H9 (cell line): ENCODE data around the gene CUBN. TPM values are rescaled to one million over a fixed set of nuclear protein-coding genes. Genes with fewer than 3 reads are reported as not detected.

Experiments used
- DNase-seq: peaks from one replicate; pipeline ENCODE4 v3.0.0-alpha.2; 2017
- H2AFZ ChIP-seq: one replicate; pipeline ENCODE4 v1.6.1; 2013; ENCODE audit warnings: mild to moderate bottlenecking, low read length, control low read depth, moderate library complexity
- H2AK5ac ChIP-seq: 2 replicates; pipeline ENCODE4 v1.6.1; 2013; ENCODE audit warnings: low read length, control low read depth, mixed read lengths; ENCODE audit not compliant: insufficient read length
- H2BK120ac ChIP-seq: one replicate; pipeline ENCODE4 v1.6.1; 2013; ENCODE audit warnings: low read depth, mild to moderate bottlenecking, low read length, control low read depth, inconsistent platforms; ENCODE audit not compliant: poor library complexity, severe bottlenecking
- H2BK12ac ChIP-seq: 2 replicates; pipeline ENCODE4 v1.6.1; 2013; ENCODE audit warnings: low read length, control low read depth, mixed read lengths, low read depth; ENCODE audit not compliant: insufficient read length
- H2BK15ac ChIP-seq: 2 replicates; pipeline ENCODE4 v1.6.1; 2013; ENCODE audit warnings: low read depth, low read length, control low read depth
- H2BK20ac ChIP-seq: one replicate; pipeline ENCODE4 v1.6.1; 2013; ENCODE audit warnings: low read depth, mild to moderate bottlenecking, low read length, control low read depth, inconsistent platforms; ENCODE audit not compliant: poor library complexity, severe bottlenecking
- H2BK5ac ChIP-seq: 2 replicates; pipeline ENCODE4 v1.6.1; 2013; ENCODE audit warnings: low read length, control low read depth, mixed read lengths; ENCODE audit not compliant: insufficient read length
- H3K14ac ChIP-seq: 2 replicates; pipeline ENCODE4 v1.6.1; 2013; ENCODE audit warnings: low read length, control low read depth; ENCODE audit not compliant: insufficient read depth
- H3K18ac ChIP-seq: 2 replicates; pipeline ENCODE4 v1.6.1; 2013; ENCODE audit warnings: low read depth, mild to moderate bottlenecking, mixed read lengths, low read length, control low read depth; ENCODE audit not compliant: insufficient read length
- H3K23ac ChIP-seq: 2 replicates; pipeline ENCODE4 v1.6.1; 2013; ENCODE audit warnings: low read length, control low read depth, mixed read lengths, low read depth; ENCODE audit not compliant: insufficient read length
- H3K23me2 ChIP-seq: 2 replicates; pipeline ENCODE4 v1.6.1; 2013; ENCODE audit warnings: low read depth, mild to moderate bottlenecking, mixed read lengths, low read length, control low read depth; ENCODE audit not compliant: insufficient read length, poor library complexity, severe bottlenecking
- H3K27ac ChIP-seq: 2 replicates; pipeline ENCODE4 v1.5.1; 2013; ENCODE audit warnings: low read length, control low read depth, mixed read lengths, low read depth; ENCODE audit not compliant: insufficient read length
- H3K27me3 ChIP-seq: 2 replicates; pipeline ENCODE4 v1.6.1; 2013; ENCODE audit warnings: low read length, control low read depth, inconsistent platforms; ENCODE audit not compliant: insufficient read depth
- H3K4ac ChIP-seq: 2 replicates; pipeline ENCODE4 v1.6.1; 2013; ENCODE audit warnings: low read depth, mild to moderate bottlenecking, control low read depth, inconsistent platforms, low read length, moderate library complexity
- H3K4me1 ChIP-seq: 2 replicates; pipeline ENCODE4 v1.6.1; 2013; ENCODE audit warnings: low read length, control low read depth, inconsistent platforms; ENCODE audit not compliant: insufficient read depth
- H3K4me2 ChIP-seq: 2 replicates; pipeline ENCODE4 v1.6.1; 2013; ENCODE audit warnings: low read length, control low read depth, mixed read lengths; ENCODE audit not compliant: insufficient read length, insufficient read depth
- H3K56ac ChIP-seq: 2 replicates; pipeline ENCODE4 v1.6.1; 2013; ENCODE audit warnings: low read depth, mild to moderate bottlenecking, mixed read lengths, low read length, control low read depth; ENCODE audit not compliant: insufficient read length
- H3K79me1 ChIP-seq: 2 replicates; pipeline ENCODE4 v1.6.1; 2013; ENCODE audit warnings: low read depth, mild to moderate bottlenecking, moderate library complexity, low read length, control low read depth, inconsistent platforms; ENCODE audit not compliant: insufficient read depth, poor library complexity, severe bottlenecking
- H3K79me2 ChIP-seq: 2 replicates; pipeline ENCODE4 v1.6.1; 2013; ENCODE audit warnings: low read length, control low read depth, inconsistent platforms; ENCODE audit not compliant: insufficient read depth
- H3K9ac ChIP-seq: 2 replicates; pipeline ENCODE4 v1.6.1; 2013; ENCODE audit warnings: low read length, control low read depth, mixed read lengths; ENCODE audit not compliant: insufficient read length; ENCODE audit errors: extremely low read depth
- H3K9me3 ChIP-seq: one replicate; pipeline ENCODE4 v1.6.1; 2013; ENCODE audit warnings: low read depth, low read length, inconsistent platforms; ENCODE audit not compliant: control insufficient read depth
- H3T11ph ChIP-seq: one replicate; pipeline ENCODE4 v1.6.1; 2013; ENCODE audit warnings: mild to moderate bottlenecking, low read length, control low read depth, inconsistent platforms
- H4K20me1 ChIP-seq: one replicate; pipeline ENCODE4 v1.6.1; 2013; ENCODE audit not compliant: control insufficient read depth, insufficient read length, insufficient read depth
- H4K5ac ChIP-seq: 2 replicates; pipeline ENCODE4 v1.6.1; 2013; ENCODE audit warnings: low read depth, mild to moderate bottlenecking, mixed read lengths, low read length, control low read depth; ENCODE audit not compliant: insufficient read length
- H4K8ac ChIP-seq: replicated peaks from 2 replicates; pipeline ENCODE4 v1.6.1; 2013; ENCODE audit warnings: low read length, control low read depth, mixed read lengths, low read depth; ENCODE audit not compliant: insufficient read length
- H4K91ac ChIP-seq: 2 replicates; pipeline ENCODE4 v1.6.1; 2013; ENCODE audit warnings: low read depth, mild to moderate bottlenecking, moderate library complexity, mixed read lengths, low read length, control low read depth; ENCODE audit not compliant: insufficient read length
- H3K27ac Mint-ChIP-seq, 3 experiments: 2 replicates in 2 of 3; 3 replicates in 1 of 3; pipeline ENCODE4 v1.8.0; 2020 to 2021; ENCODE audit warnings: mixed read lengths in 3 of 3, mild to moderate bottlenecking in 1 of 3, moderate library complexity in 1 of 3
- H3K27me3 Mint-ChIP-seq: 2 replicates; pipeline ENCODE4 v1.8.0; 2021; ENCODE audit warnings: low read depth, mild to moderate bottlenecking, moderate library complexity, mixed read lengths
- H3K36me3 Mint-ChIP-seq, 3 experiments: 2 replicates in 2 of 3; 3 replicates in 1 of 3; pipeline ENCODE4 v1.8.0; 2020 to 2021; ENCODE audit warnings: low read depth in 3 of 3, mixed read lengths in 3 of 3; ENCODE audit not compliant: insufficient read depth in 1 of 3
- H3K4me1 Mint-ChIP-seq, 2 experiments: 2 replicates each; pipeline ENCODE4 v1.8.0; 2020; ENCODE audit warnings: mixed read lengths in 2 of 2
- H3K4me3 Mint-ChIP-seq, 2 experiments: 2 replicates in 1 of 2; 3 replicates in 1 of 2; pipeline ENCODE4 v1.8.0; 2020 to 2021; ENCODE audit warnings: mild to moderate bottlenecking in 2 of 2, mixed read lengths in 2 of 2, moderate library complexity in 1 of 2
- H3K9me3 Mint-ChIP-seq, 2 experiments: 2 replicates in 1 of 2; 3 replicates in 1 of 2; pipeline ENCODE4 v1.8.0; 2020; ENCODE audit warnings: mild to moderate bottlenecking in 2 of 2, mixed read lengths in 2 of 2, moderate library complexity in 1 of 2
- WGBS: extraction: QIAGEN DNeasy Blood & Tissue Kit; methylation state at CpG from one replicate; pipeline ENCODE4 v1.1.7; 2013; ENCODE audit warnings: missing lambda C conversion rate, low lambda C conversion rate, mixed read lengths; ENCODE audit not compliant: insufficient read length; ENCODE audit errors: extremely low coverage; 5-methylcytosine and 5-hydroxymethylcytosine counted together
- total RNA-seq: library from RNA; stranded (reverse); gene quantifications from 2 replicates; pipeline ENCODE4 v1.2.1, GENCODE V29; 2021
- TF ChIP-seq, protein P1 (sequence below): fragments of 200-600 bp; sonication (generic); conservative IDR thresholded peaks from 3 replicates; pipeline ENCODE4 v1.8.0; 2021; ENCODE audit warnings: antibody characterized with exemption, mild to moderate bottlenecking

CUBN gene
- total RNA-seq, 1 experiment from 2014 or later: 0.26 TPM

GRCh38 chr10:17061418-17061817 lies 68.2 kb downstream of the CUBN start:
- Mint-ChIP-seq H3K36me3 (no peaks in the 10 kb centered on the region), H3K27me3 (no peaks in the 10 kb centered on the region), H3K4me3 (no peak overlapping the region), H3K9me3 (no peaks in the 10 kb centered on the region), H3K4me1 (peaks cover 12 to 27% of the 10 kb centered on the region in 2 experiments), H3K27ac (no peak overlapping the region)
- DNase-seq: no peak
- H4K91ac ChIP-seq: no peak overlapping the region
- H3K23me2 ChIP-seq: no peaks in the 10 kb centered on the region
- no peak overlapping the region for H3K14ac ChIP-seq
- H3K9me3 ChIP-seq: no peaks in the 10 kb centered on the region
- no peak overlapping the region for H3K27ac ChIP-seq
- no peak overlapping the region for H2BK5ac ChIP-seq
- no CpG with 5 or more reads among the region's 2 CpGs for WGBS
- no peak overlapping the region for H2AFZ ChIP-seq
- H2BK12ac ChIP-seq: no peak overlapping the region
- 0 out of 2 replicates have a peak, but pooled peaks cover 3% of the 10 kb centered on the region for H3K4me1 ChIP-seq
- no peak overlapping the region for H2BK20ac ChIP-seq
- no peak overlapping the region for H3K23ac ChIP-seq
- H3T11ph ChIP-seq: no peak overlapping the region
- no peaks in the 10 kb centered on the region for H4K20me1 ChIP-seq
- H3K27me3 ChIP-seq: no peaks in the 10 kb centered on the region
- H4K8ac ChIP-seq: no peak overlapping the region
- H3K9ac ChIP-seq: no peak overlapping the region
- no peaks in the 10 kb centered on the region for H3K79me1 ChIP-seq
- H2BK15ac ChIP-seq: no peak overlapping the region
- H3K79me2 ChIP-seq: no peaks in the 10 kb centered on the region
- H3K18ac ChIP-seq: no peak overlapping the region
- H3K4me2 ChIP-seq: no peak overlapping the region
- TF ChIP-seq, protein P1, sequence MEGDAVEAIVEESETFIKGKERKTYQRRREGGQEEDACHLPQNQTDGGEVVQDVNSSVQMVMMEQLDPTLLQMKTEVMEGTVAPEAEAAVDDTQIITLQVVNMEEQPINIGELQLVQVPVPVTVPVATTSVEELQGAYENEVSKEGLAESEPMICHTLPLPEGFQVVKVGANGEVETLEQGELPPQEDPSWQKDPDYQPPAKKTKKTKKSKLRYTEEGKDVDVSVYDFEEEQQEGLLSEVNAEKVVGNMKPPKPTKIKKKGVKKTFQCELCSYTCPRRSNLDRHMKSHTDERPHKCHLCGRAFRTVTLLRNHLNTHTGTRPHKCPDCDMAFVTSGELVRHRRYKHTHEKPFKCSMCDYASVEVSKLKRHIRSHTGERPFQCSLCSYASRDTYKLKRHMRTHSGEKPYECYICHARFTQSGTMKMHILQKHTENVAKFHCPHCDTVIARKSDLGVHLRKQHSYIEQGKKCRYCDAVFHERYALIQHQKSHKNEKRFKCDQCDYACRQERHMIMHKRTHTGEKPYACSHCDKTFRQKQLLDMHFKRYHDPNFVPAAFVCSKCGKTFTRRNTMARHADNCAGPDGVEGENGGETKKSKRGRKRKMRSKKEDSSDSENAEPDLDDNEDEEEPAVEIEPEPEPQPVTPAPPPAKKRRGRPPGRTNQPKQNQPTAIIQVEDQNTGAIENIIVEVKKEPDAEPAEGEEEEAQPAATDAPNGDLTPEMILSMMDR: no peak
- H4K5ac ChIP-seq: no peak overlapping the region
- H3K4ac ChIP-seq: no peak overlapping the region
- no peak overlapping the region for H2BK120ac ChIP-seq
- H2AK5ac ChIP-seq: no peak overlapping the region
- no peak overlapping the region for H3K56ac ChIP-seq
